Measurements from ENCODE around the gene KCNK3. TPM values are rescaled to one million over a fixed set of nuclear protein-coding genes. Genes with fewer than 3 reads are reported as not detected.

The KCNK3 gene
- total and polyA plus RNA-seq, 2 donors (not counting 3 experiments of a cell fraction or from before 2014, with no cell fraction given), result not detected

DNA sequence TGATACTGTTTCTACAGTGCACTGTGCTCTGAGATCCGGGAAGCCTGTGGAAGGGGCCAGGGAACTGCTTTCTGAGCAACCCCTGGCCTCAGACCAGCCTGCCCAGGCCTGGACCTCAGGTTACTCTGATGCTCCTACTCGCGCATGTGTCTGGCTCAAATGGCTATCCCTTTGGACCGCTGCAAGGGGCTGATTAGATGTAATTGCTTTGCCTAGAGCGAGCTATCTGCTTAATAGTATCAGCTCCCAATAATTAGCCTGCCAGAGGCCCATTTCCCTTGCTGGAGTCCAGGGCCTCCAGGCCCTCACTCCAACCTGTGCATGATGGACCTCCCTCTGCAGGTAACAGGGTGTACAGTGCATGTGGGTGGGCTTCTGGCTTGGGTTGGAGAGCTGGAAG lies 7.2 kb upstream of the KCNK3 start:
- H3K27me3 ChIP-seq (ENCODE audit: control insufficient read depth in 2 of 2, insufficient read depth in 2 of 2, low read length in 2 of 2), result peaks cover 11 to 22% of the 10 kb centered on the region in 2 experiments
- POLR2A ChIA-PET, result no interaction called here

More for the DNA sequence above, 7.2 kb upstream of the KCNK3 start:
- no peak overlapping the region for H2AFZ ChIP-seq (ENCODE audit: low read depth, low read length)
- H4K20me1 ChIP-seq (replicated peaks; ENCODE audit: control insufficient read depth, extremely low read depth, insufficient read depth, low read length), result no peaks in the 10 kb centered on the region
- intact Hi-C loops (cut with micrococcal nuclease) (no loop called here), dilution Hi-C loops (cut with MboI; ENCODE audit: extremely low pct_ligation_motif_present, low sequenced_read_pairs) (no loop called here)
- H3K36me3 ChIP-seq (ENCODE audit: control insufficient read depth in 2 of 2, extremely low read depth in 1 of 2, insufficient read depth in 2 of 2, low read length in 2 of 2), result no peaks in the 10 kb centered on the region
- no peak overlapping the region for H3K27ac ChIP-seq (ENCODE audit: insufficient read depth, low read depth, low read length)
- no peaks in the 10 kb centered on the region for H3K4me1 ChIP-seq (ENCODE audit: control insufficient read depth, extremely low read depth, insufficient read depth, low read length)
- H3K9ac ChIP-seq (replicated peaks; ENCODE audit: extremely low read depth, insufficient read depth, low read length), result no peak overlapping the region
- no peak overlapping the region for H3K4me2 ChIP-seq (ENCODE audit: insufficient read depth, low read length)
- H3K9me1 ChIP-seq (replicated peaks; ENCODE audit: control insufficient read depth, extremely low read depth, insufficient read depth, low read length), result no peaks in the 10 kb centered on the region
- CTCF ChIA-PET, result no interaction called here
- TF ChIP-seq POLR2AphosphoS5 (IDR thresholded peaks at IDR 0.05; ENCODE audit: insufficient read depth, low read depth, low read length), result no peak
- no peak for TF ChIP-seq FOS (IDR thresholded peaks at IDR 0.05; ENCODE audit: borderline replicate concordance, insufficient read depth, low read length)
- no peak for TF ChIP-seq EZH2 (IDR thresholded peaks at IDR 0.05; ENCODE audit: borderline replicate concordance, low read depth, low read length, severe bottlenecking)
- TF ChIP-seq POLR2A (IDR thresholded peaks at IDR 0.05; ENCODE audit: low read depth, low read length), result no peak
- no peak for TF ChIP-seq JUN (IDR thresholded peaks at IDR 0.05; ENCODE audit: borderline replicate concordance, insufficient read depth, insufficient read length, low read depth)
- TF ChIP-seq MYC (IDR thresholded peaks at IDR 0.05; ENCODE audit: low read depth, low read length), result no peak
- TF ChIP-seq, protein P1, sequence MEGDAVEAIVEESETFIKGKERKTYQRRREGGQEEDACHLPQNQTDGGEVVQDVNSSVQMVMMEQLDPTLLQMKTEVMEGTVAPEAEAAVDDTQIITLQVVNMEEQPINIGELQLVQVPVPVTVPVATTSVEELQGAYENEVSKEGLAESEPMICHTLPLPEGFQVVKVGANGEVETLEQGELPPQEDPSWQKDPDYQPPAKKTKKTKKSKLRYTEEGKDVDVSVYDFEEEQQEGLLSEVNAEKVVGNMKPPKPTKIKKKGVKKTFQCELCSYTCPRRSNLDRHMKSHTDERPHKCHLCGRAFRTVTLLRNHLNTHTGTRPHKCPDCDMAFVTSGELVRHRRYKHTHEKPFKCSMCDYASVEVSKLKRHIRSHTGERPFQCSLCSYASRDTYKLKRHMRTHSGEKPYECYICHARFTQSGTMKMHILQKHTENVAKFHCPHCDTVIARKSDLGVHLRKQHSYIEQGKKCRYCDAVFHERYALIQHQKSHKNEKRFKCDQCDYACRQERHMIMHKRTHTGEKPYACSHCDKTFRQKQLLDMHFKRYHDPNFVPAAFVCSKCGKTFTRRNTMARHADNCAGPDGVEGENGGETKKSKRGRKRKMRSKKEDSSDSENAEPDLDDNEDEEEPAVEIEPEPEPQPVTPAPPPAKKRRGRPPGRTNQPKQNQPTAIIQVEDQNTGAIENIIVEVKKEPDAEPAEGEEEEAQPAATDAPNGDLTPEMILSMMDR (IDR thresholded peaks at IDR 0.05; ENCODE audit: extremely low read depth in 1 of 2, insufficient read depth in 1 of 2, low read depth in 1 of 2, low read length in 2 of 2), result no peak
- no peak for TF ChIP-seq GATA2 (IDR thresholded peaks at IDR 0.05; ENCODE audit: insufficient read depth, insufficient read length, low read depth, low read length)
- no peak for TF ChIP-seq MAX (IDR thresholded peaks at IDR 0.05; ENCODE audit: insufficient read depth, insufficient read length)
- no peaks in the 10 kb centered on the region for H3K9me3 ChIP-seq (replicated peaks; ENCODE audit: control insufficient read depth, insufficient read depth, low read length)
- BruUV-seq (replicated peaks), result no TSS peak
- H3K79me2 ChIP-seq (ENCODE audit: control insufficient read depth, insufficient read depth, low read length), result no peaks in the 10 kb centered on the region
- no peak overlapping the region for H3K4me3 ChIP-seq (replicated peaks in 1 of 3; ENCODE audit: insufficient read depth in 1 of 3, low read depth in 1 of 3, low read length in 3 of 3)
- FAIRE-seq (no peak), DNase-seq (ENCODE audit: low read depth, low spot score) (no peak)

Data from endothelial cell of umbilical vein (primary cell).